Measurements from ENCODE around the gene ZNF587.

DNA sequence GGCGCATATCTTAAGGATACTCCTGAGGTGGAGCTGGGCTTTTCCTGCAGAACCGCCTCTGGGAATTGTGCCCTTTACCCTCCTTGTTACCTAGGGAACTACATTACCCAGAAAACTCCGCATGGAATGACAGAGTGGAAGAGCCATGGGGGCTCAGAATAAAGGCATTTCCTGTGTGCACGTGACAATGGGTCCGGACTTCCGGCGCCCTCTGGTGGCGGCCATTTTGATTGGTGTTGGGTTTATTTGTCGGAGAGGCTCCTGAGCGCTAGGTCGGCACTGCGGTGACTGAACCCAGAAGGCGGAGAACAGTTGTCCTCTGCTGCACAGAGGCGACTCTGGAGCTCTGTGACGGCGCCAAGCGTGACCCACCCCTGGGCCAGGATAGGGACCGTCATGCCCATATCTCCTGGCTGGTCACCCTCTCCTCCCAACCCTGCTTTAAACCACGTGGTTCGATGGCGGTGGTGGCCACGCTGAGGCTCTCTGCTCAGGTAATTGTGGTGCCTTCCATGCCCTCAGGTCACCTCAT lies 19.5 kb upstream of the ZNF587 start, which contains the start of gene ZNF587B:
- TF ChIP-seq, protein P1, sequence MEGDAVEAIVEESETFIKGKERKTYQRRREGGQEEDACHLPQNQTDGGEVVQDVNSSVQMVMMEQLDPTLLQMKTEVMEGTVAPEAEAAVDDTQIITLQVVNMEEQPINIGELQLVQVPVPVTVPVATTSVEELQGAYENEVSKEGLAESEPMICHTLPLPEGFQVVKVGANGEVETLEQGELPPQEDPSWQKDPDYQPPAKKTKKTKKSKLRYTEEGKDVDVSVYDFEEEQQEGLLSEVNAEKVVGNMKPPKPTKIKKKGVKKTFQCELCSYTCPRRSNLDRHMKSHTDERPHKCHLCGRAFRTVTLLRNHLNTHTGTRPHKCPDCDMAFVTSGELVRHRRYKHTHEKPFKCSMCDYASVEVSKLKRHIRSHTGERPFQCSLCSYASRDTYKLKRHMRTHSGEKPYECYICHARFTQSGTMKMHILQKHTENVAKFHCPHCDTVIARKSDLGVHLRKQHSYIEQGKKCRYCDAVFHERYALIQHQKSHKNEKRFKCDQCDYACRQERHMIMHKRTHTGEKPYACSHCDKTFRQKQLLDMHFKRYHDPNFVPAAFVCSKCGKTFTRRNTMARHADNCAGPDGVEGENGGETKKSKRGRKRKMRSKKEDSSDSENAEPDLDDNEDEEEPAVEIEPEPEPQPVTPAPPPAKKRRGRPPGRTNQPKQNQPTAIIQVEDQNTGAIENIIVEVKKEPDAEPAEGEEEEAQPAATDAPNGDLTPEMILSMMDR (IDR thresholded peaks at IDR 0.05), result peak; percentile 14 to 44 (median 28)
- TF ChIP-seq POLR2A (IDR thresholded peaks at IDR 0.05), result no peak

All from esophagus squamous epithelium (tissue), 4 donors.